OCI-LY7 (cell line): ENCODE data around the gene EEF1AKMT2.

ENCODE experiments used
- EZH2phosphoT487 ChIP-seq: fragments of 200-600 bp; sonication (generic); IDR thresholded peaks from 2 replicates; pipeline ENCODE4 v1.6.1; 2018; ENCODE audit warnings: low read depth, borderline replicate concordance, mild to moderate bottlenecking, mixed run types, antibody characterized with exemption, low read length, moderate library complexity, mixed read lengths
- TF ChIP-seq, protein P1 (sequence below): fragments of 200-600 bp; sonication (generic); conservative IDR thresholded peaks from 2 replicates; pipeline ENCODE4 v1.5.1; 2014; ENCODE audit warnings: mild to moderate bottlenecking, antibody characterized with exemption, low read length, moderate library complexity, mixed read lengths

DNA sequence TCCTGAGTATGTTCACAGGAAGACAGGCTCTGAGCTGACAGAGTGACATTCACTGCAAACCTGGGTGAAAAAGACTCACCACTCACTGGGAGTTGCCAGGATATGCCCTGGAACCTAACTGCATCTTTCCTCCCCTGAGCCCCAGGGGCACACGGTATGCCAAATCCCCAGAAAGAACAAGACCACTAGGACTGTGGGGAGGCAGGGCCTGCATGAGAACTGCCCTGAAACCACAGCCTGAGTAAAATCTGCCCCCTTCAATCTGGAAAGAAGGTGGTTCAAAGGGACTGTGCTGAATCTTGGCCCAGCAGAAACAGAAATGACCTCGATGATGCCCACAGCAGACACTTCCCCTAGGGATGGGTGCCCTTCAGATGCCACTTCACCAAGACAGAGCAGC, 54.0 kb downstream of the EEF1AKMT2 start:
- TF ChIP-seq, protein P1, sequence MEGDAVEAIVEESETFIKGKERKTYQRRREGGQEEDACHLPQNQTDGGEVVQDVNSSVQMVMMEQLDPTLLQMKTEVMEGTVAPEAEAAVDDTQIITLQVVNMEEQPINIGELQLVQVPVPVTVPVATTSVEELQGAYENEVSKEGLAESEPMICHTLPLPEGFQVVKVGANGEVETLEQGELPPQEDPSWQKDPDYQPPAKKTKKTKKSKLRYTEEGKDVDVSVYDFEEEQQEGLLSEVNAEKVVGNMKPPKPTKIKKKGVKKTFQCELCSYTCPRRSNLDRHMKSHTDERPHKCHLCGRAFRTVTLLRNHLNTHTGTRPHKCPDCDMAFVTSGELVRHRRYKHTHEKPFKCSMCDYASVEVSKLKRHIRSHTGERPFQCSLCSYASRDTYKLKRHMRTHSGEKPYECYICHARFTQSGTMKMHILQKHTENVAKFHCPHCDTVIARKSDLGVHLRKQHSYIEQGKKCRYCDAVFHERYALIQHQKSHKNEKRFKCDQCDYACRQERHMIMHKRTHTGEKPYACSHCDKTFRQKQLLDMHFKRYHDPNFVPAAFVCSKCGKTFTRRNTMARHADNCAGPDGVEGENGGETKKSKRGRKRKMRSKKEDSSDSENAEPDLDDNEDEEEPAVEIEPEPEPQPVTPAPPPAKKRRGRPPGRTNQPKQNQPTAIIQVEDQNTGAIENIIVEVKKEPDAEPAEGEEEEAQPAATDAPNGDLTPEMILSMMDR, result no peak
- no peak for TF ChIP-seq EZH2phosphoT487
